Cardiac fibroblast (primary cell): Measurements from ENCODE around the gene LY6G6C.

Experiments
- DNase-seq, 2 donors: peaks; one replicate each; pipeline versions ENCODE4 v3.0.0 to v3.0.0-alpha.2; 2010; ENCODE audit warnings: low read depth in 2 of 2
- H3K4me3 ChIP-seq, 2 donors: replicated peaks in 1 of 2; 1 replicate in 1 of 2; 2 replicates in 1 of 2; pipeline ENCODE4 v1.5.1; 2011; ENCODE audit warnings: low read depth in 2 of 2, low read length in 2 of 2, mild to moderate bottlenecking in 2 of 2, moderate library complexity in 1 of 2
- CTCF ChIP-seq: IDR thresholded peaks from one replicate; pipeline ENCODE4 v1.5.1; 2011; ENCODE audit warnings: low read depth, mild to moderate bottlenecking, low read length, inconsistent platforms

LY6G6C gene

GRCh38 chr6:31761343-31761742 lies 39.8 kb upstream of the LY6G6C start:
- no peak for TF ChIP-seq CTCF
- DNase-seq: no peak
- no peak overlapping the region for H3K4me3 ChIP-seq

- H3K4me3 ChIP-seq: no peak overlapping the region
- no peak for DNase-seq
- no peak for TF ChIP-seq CTCF
These were observed 39.2 kb upstream of the LY6G6C start for GRCh38 chr6:31760790-31761189.

- no peak for DNase-seq
- no peak for TF ChIP-seq CTCF
- no peak overlapping the region for H3K4me3 ChIP-seq
These were observed 36.7 kb upstream of the LY6G6C start for GRCh38 chr6:31758281-31758680.

GRCh38 chr6:31752739-31753319 lies 31.3 kb upstream of the LY6G6C start:
- peak; percentile 53 to 91 for DNase-seq
- no peak for TF ChIP-seq CTCF
- H3K4me3 ChIP-seq: no peak overlapping the region

- no peak for TF ChIP-seq CTCF
- peak in 1 of 2 donors; percentile 65 for DNase-seq
These were observed 29.0 kb upstream of the LY6G6C start for GRCh38 chr6:31750411-31751022.

GRCh38 chr6:31749301-31750036 lies 27.9 kb upstream of the LY6G6C start:
- no peak for TF ChIP-seq CTCF
- no peak for DNase-seq

More at GRCh38 chr6:31750411-31751022, 29.0 kb upstream of the LY6G6C start:
- H3K4me3 ChIP-seq: no peak overlapping the region

More at GRCh38 chr6:31749301-31750036, 27.9 kb upstream of the LY6G6C start:
- H3K4me3 ChIP-seq: no peak overlapping the region
